Skin epidermis (tissue), 12 donors: ENCODE data around the gene ARSB.
A peak's percentile ranks its signal among the peaks of the same experiment; 100 is the strongest.
"Not testable (repeated sequence)": the region's sequence is repeated elsewhere in the genome, so short reads cannot be mapped to it uniquely, and the experiment has no call there.

ENCODE experiments used
- H3K27ac ChIP-seq, 21 experiments: fragments of 200-600 bp; sonication (generic) in 11 of 21; one replicate each; pipeline ENCODE4 v1.5.0; 2020; ENCODE audit warnings: mild to moderate bottlenecking in 3 of 21, inconsistent platforms in 2 of 21, moderate library complexity in 2 of 21
- H3K4me3 ChIP-seq, 7 experiments: fragments of 200-600 bp; sonication (generic) in 2 of 7; one replicate each; pipeline ENCODE4 v1.5.0; 2020; ENCODE audit warnings: inconsistent platforms in 2 of 7, mild to moderate bottlenecking in 2 of 7, moderate library complexity in 1 of 7

The ARSB gene

DNA sequence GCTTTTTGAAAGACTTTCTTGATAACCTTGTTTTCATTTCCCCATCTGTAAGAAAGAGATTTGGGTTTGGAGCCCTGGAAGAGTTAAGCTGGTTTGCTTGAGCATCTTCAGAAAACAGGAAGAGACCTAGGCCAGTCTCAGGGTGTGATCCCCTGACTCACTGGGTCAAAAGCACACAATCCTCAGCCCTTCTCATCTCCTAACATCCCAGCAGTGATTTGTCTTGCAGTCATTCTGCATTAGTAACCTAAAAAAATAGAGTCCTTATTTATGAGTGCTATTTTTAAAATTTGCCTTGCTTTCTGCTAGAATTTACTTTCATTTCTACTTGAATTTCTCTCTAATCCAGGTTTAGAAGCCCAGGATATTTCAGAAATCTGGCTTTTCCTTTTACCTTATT lies 16.4 kb upstream of the ARSB start:
- no peak overlapping the region for H3K27ac ChIP-seq
- no peak overlapping the region for H3K4me3 ChIP-seq

DNA sequence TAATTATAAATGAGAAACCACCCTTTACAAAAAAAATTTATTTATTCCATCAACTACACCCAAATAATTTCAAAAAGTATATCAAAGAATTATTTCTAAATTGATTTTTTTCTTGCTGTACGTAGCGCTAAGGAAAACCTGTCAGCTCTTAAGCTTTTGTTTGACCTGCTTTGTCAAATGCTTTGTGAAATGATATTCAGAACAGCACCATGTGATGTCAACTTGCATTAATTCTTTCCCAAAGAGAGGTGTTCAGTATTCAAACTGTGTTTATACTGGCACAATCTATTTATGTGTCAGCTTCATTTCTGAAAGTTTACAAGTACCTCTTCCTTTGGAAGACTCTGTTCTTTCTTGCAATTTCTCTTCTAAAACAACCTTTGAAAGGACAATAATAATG lies 12.0 kb upstream of the ARSB start:
- Histone ChIP-seq H3K4me3 (no peak overlapping the region), H3K27ac (no peak overlapping the region)

- no peak overlapping the region for H3K27ac ChIP-seq
- no peak overlapping the region for H3K4me3 ChIP-seq
These were observed 10.5 kb upstream of the ARSB start for GRCh38 chr5:78995521-78996007.

DNA sequence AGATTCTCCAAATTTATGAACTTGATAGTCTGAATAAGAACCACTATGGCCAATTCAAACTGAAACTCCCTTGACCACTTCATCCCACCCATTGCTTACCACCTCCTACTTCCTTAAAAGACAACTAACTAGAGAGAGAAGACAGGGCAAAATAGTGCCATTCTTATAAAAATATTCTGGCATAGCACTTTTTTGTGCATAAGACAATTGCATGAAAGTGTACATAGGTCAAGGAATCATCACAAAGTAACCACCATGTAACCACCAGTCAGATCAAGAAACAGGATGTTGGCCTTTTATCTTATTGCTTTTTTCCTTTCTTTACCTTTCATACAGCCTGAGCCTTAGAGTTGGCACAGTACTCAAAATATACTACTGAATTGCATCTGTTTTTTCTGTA lies 8.1 kb upstream of the ARSB start:
- no peak overlapping the region for H3K4me3 ChIP-seq
- no peak overlapping the region for H3K27ac ChIP-seq

DNA sequence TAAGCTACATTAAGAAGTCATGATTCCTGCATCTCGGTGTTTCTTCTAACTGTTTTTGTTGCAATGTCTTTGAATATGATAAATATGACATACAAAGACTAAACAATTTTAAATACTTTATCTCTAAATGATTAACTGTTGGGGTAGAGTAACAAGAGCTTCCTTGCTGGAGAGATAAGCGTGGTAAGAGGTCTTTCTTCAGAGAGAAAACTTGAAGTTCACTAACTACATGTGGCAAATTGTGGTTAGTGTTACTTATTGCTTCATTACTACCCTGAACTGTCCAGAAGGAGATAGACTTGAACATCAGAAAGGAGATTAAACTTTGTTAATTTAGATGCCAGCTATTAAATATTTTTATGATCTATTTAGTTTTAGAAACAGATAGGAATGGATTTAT lies 7.0 kb upstream of the ARSB start:
- Histone ChIP-seq H3K27ac (no peak overlapping the region), H3K4me3 (no peak overlapping the region)

- Histone ChIP-seq H3K4me3 (no peak overlapping the region), H3K27ac (no peak overlapping the region)
These were observed 4.0 kb upstream of the ARSB start for GRCh38 chr5:78989080-78989479.

DNA sequence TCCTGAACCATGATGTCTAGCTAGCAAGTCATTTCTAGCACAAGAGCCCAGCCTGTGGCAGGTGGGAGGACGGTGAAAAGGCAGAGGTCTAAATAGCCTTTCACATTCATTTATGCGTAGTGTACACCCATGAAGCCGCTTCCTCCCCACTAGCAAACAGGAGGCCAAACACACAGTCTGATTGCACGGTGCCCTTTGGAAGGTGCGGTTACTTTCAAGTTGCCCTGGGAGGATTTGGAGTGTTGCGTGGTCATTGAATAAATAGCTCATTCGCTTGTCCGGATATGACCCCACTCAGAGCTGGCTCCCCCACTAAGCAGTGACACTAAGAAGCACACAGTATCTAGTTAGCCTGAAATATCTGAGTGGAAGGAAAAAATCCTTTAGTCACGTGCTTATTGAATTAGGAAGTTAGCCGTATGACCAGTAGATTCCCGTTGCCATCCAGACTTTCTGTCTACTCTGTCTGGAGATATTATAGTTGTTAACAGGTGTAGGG lies 664 bp upstream of the ARSB start:
- Histone ChIP-seq H3K27ac (peak overlapping the region in 19 of 21 experiments; percentile 82 to 97 (median 93)), H3K4me3 (peak overlapping the region; percentile 61 to 92 (median 79))

DNA sequence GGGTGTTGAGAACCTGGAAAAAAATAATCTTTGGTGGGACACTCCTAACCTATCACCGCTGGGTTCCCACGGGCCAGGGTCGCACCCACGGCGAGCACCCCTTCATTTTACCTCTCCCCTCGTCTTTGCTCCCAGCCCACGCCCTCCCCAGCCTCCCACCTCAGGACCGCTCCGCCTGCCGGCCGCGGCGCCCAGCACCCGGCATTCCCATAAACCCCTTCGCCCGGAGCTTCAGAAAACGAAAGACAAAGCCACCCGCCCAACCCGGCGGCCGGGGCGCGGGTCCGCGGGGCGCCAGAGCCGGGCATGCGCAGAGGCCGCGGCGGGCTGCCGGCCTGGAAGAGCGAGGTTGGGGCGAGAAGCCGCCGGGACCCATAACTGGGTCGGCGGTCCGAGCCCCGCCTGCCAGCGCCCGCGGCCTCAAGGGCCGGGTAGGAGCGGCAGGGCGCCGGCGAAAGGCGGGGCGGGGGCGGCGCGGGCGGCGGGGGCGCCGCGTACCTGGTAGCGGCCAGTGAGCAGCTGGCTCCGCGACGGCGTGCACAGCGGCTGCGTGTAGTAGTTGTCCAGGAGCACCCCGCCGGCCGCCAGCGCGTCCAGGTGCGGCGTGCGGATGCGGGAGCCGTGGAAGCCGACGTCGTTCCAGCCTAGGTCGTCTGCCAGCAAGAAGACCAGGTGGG lies 533 bp downstream of the ARSB start:
- Histone ChIP-seq H3K27ac (peak overlapping the region; percentile 82 to 97 (median 93)), H3K4me3 (peak overlapping the region; percentile 61 to 92 (median 79))

DNA sequence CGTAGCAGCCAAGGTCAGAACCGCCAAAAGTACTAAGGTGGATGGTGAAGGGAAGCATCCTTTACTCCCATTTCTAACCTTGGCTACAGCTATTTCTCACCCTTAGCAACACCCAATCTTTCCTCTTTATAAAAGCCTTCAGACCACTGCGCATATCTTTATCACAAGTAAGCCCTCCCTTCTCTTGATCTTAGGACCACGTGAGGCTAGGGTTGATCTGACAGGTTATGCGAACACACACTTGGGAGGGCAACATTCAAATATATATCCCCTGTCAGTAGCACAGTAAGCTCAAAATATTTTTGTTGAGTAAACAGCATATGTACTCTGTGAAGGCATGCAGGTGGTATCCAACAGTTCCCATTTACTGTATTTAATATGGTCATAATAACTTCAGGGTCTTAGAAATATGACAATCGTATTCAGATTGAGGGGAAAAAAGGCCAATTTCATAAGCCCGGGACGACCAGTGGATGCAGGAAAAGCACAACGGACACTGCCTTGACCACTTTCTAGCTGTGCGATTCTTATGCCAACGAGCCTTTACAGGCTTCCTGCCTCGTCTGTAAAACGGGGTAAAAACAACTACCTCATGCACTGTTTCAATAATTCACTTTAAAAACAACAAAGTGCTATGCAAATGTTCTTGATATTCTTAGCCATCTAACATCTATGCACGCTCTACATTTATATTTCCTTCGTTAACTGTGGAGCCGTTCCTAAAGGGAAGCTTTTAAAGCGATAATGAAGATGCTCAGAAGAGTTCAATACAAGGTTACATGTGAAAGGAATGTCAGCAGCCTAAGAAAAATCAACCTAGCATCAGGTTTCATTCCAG lies 1.3 kb downstream of the ARSB start:
- Histone ChIP-seq H3K4me3 (peak overlapping the region; percentile 61 to 92 (median 79)), H3K27ac (peak overlapping the region in 20 of 21 experiments; percentile 82 to 97 (median 94))

DNA sequence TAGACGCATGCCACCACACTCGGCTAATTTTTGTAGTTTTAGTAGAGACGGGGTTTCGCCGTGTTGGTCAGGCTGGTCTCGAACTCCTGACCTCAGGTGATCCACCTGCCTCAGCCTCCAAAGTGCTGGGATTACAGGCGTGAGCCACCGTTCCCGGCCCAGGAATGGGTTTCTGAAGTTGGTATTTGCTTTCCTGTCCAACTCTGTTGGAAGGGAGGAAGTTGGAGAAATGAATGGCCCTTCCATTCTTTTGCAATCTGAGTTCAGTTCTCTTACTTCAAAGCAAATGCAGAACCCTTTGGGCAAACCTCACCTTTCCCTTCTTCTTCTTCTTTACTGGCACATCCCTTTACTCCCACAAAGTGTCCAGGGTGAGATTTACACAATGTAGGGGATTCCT lies 1.9 kb downstream of the ARSB start:
- H3K27ac ChIP-seq, H3K4me3 ChIP-seq: not testable (repeated sequence)

DNA sequence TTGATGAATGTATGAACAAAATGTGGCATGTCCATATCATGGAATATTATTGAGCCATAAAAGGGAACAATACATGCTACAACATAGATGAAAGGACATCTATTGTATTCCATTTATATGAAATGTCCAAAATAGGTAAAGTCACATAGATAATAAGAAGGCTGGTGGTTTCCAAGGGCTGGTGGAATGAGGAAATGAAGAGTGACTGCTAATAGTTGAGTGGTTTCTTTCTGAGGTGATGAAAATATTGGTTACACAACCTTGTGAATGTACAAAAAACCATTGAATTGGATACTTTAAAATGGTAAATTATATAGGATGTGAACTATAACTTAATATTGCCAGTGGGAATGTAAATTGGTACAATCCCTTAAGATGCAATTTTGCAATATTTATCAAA lies 5.2 kb downstream of the ARSB start:
- Histone ChIP-seq H3K27ac (no peak overlapping the region), H3K4me3 (no peak overlapping the region)

- H3K27ac ChIP-seq: no peak overlapping the region
- no peak overlapping the region for H3K4me3 ChIP-seq
These were observed 5.9 kb downstream of the ARSB start for GRCh38 chr5:78979117-78979742.

DNA sequence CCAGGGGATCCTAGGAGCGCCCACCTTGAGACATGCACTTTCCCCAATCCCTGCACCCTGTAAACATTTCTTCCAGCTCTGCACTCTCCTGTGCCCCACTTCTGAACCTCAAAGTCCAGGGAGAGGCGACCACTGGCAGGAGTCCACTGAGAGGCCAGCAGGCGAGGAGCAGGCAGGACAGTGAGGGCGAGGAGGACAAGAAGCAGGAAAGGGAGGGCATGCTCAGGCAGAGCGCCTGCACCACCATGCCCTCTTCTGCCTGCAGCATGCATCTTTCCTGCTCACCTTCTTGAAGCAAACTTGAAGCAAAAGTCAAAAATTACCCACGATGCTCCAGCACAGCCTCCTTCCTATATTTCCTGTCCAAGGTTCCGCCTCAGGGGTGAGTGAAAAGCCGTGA lies 10.1 kb downstream of the ARSB start:
- Histone ChIP-seq H3K27ac (no peak overlapping the region), H3K4me3 (no peak overlapping the region)

DNA sequence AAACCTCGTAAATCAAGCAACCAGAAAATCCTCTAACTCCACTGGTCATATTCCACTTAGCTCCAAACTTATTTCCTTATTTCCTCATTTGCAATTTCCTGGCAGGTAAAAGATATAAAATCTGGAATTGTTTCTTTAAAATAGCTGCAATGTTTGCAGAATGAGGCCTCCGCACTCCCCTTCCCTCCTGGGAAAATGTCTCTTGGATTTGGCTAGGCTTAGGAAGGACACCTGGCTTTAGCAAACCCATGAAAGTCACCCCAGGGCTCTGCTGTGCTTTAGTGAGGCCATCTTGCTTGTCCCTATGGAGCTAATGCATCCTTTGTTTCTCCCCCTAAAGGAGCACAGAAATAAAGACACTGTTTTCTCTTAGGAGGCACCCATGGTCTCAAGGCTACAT lies 10.5 kb downstream of the ARSB start:
- Histone ChIP-seq H3K4me3 (no peak overlapping the region), H3K27ac (no peak overlapping the region)

DNA sequence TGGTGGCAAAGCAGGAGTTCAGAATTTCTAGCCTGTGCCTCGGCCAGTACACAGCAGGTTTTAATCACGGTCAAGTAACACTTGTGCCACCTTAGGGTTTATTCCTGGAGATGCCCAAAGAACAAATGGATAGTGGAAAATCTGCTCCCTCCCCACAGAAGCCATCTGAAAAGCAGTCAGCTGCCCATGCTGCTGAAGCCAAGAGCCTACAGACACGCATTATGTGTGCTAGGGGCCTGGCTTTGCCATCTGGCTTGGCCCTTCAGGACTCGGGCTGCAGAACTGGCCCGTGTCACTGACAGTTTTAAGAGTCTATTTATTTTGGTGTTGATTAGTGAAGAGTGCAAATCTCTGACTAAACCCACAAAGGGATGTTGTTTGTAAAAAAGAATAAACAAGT lies 11.1 kb downstream of the ARSB start:
- Histone ChIP-seq H3K27ac (no peak overlapping the region), H3K4me3 (no peak overlapping the region)

- no peak overlapping the region for H3K4me3 ChIP-seq
- peak overlapping the region in 4 of 21 experiments; percentile 7 to 59 (median 21) for H3K27ac ChIP-seq
These were observed 12.3 kb downstream of the ARSB start for GRCh38 chr5:78972654-78973428.

GRCh38 chr5:78971998-78972397 lies 13.1 kb downstream of the ARSB start:
- Histone ChIP-seq H3K4me3 (no peak overlapping the region), H3K27ac (peak overlapping the region in 1 of 21 experiments; percentile 3)

GRCh38 chr5:78968781-78969180 lies 16.3 kb downstream of the ARSB start:
- Histone ChIP-seq H3K4me3 (no peak overlapping the region), H3K27ac (no peak overlapping the region)

DNA sequence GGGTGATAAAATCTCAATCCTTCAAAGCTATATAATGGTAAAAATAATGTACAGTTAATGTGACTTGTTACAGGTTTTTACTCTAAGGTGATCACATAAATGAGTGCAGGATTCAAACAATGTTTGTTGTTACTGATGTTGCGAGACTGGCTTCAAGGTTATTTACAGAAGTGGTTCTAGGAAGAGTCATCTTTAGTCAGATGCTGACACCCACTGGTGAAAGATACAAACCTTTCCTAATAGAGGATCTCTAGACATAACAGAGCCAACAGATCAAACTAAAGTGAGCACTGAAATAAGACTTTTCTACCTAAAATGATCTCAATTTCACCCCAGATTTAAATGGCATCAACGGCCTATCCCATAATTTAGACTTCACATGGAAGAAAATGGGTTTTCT lies 20.2 kb downstream of the ARSB start:
- no peak overlapping the region for H3K27ac ChIP-seq

DNA sequence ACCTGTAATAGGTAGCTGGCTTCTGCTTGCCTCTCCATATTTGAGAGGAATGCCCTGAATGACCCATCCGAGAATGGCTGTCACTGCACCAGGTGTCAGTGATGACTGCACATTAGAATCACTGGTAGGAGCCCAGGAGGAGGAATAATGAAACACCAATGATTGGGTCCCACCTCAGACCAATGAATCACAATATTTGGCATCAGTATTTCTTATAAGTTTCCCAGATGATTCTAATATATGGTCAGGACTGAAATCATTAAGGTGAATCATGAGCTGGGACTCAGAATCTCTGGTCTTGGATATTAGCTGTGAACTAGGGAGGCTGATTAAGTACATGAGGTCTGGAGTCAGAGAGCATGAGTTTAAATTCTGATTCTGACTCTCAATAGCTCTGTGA lies 23.4 kb downstream of the ARSB start:
- Histone ChIP-seq H3K27ac (no peak overlapping the region), H3K4me3 (no peak overlapping the region)

More for the DNA sequence above, 20.2 kb downstream of the ARSB start:
- H3K4me3 ChIP-seq: no peak overlapping the region
